Ishikawa (cell line): ENCODE results near the gene MARCHF3.

ENCODE experiments used
- CEBPB ChIP-seq: IDR thresholded peaks from 2 replicates; pipeline ENCODE4 v1.6.1; 2012
- CREB1 ChIP-seq: IDR thresholded peaks from 2 replicates; pipeline ENCODE4 v1.6.1; 2012; ENCODE audit warnings: low read depth
- EGR1 ChIP-seq: IDR thresholded peaks from 2 replicates; pipeline ENCODE4 v1.6.1; 2012
- EP300 ChIP-seq: IDR thresholded peaks from 2 replicates; pipeline ENCODE4 v1.6.1; 2012; ENCODE audit warnings: borderline replicate concordance
- FOXM1 ChIP-seq: IDR thresholded peaks from 2 replicates; pipeline ENCODE4 v1.6.1; 2012; ENCODE audit warnings: low read depth, borderline replicate concordance
- MAX ChIP-seq: IDR thresholded peaks from 2 replicates; pipeline ENCODE4 v1.6.1; 2012
- NFIC ChIP-seq: IDR thresholded peaks from 2 replicates; pipeline ENCODE4 v1.6.1; 2012
- RAD21 ChIP-seq: IDR thresholded peaks from 2 replicates; pipeline ENCODE4 v1.6.1; 2012; ENCODE audit warnings: low read depth
- TAF1 ChIP-seq: IDR thresholded peaks from 2 replicates; pipeline ENCODE4 v1.6.1; 2012; ENCODE audit warnings: low read depth, mild to moderate bottlenecking
- TCF12 ChIP-seq: IDR thresholded peaks from 2 replicates; pipeline ENCODE4 v1.6.1; 2012; ENCODE audit warnings: low read depth
- TEAD4 ChIP-seq: IDR thresholded peaks from 2 replicates; pipeline ENCODE4 v1.6.1; 2012
- USF1 ChIP-seq: IDR thresholded peaks from 2 replicates; pipeline ENCODE4 v1.6.1; 2012
- YY1 ChIP-seq: IDR thresholded peaks from 2 replicates; pipeline ENCODE4 v1.6.1; 2012; ENCODE audit warnings: low read depth
- ZBTB7A ChIP-seq: IDR thresholded peaks from 2 replicates; pipeline ENCODE4 v1.6.1; 2012; ENCODE audit warnings: low read depth
- TF ChIP-seq, protein P1 (sequence below): IDR thresholded peaks from 2 replicates; pipeline ENCODE4 v1.6.1; 2012; ENCODE audit warnings: low read depth, mild to moderate bottlenecking

MARCHF3 gene

GRCh38 chr5:126865299-126865698 lies 165.1 kb downstream of the MARCHF3 start:
- no peak for TF ChIP-seq EGR1
- TF ChIP-seq TAF1: no peak
- TF ChIP-seq USF1: no peak
- no peak for TF ChIP-seq MAX
- no peak for TF ChIP-seq EP300
- no peak for TF ChIP-seq ZBTB7A
- TF ChIP-seq FOXM1: no peak
- no peak for TF ChIP-seq CEBPB
- TF ChIP-seq NFIC: no peak
- TF ChIP-seq YY1: no peak
- TF ChIP-seq CREB1: no peak

DNA sequence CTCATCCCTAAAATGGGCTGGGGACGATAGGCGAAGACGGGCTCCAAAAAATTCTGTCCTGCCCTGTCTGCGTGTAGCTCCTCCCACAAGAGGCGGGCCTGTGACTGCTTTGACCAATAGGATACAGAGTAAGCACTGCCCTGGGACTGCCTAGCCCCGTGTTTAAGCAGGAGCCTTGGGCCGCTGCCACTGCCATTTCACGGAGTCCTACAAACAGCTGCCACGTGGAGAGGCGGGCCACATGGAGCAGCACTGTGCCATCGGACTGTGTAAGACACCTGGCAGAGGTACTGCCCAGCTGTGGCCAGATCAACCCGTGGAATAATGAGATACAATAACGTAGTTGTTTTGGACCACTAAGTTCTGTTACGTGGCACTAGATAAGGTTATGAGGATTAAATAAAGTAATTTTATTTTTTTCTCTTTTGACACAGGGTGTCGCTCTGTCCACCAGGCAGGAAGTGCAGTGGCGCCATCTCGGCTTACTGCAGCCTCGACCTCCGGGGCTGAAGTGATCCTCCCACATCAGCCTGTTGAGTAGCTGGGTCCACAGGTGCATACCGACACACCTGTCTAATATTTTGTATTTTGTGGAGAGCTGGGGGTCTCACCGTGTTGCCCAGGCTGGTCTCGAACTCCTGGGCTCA lies 166.2 kb downstream of the MARCHF3 start:
- TF ChIP-seq USF1 (no peak), EGR1 (no peak), RAD21 (no peak), ZBTB7A (no peak), FOXM1 (no peak), CREB1 (no peak), MAX (no peak), EP300 (no peak), TEAD4 (no peak), TCF12 (no peak), TAF1 (no peak), CEBPB (no peak), NFIC (no peak), YY1 (no peak)
- TF ChIP-seq, protein P1, sequence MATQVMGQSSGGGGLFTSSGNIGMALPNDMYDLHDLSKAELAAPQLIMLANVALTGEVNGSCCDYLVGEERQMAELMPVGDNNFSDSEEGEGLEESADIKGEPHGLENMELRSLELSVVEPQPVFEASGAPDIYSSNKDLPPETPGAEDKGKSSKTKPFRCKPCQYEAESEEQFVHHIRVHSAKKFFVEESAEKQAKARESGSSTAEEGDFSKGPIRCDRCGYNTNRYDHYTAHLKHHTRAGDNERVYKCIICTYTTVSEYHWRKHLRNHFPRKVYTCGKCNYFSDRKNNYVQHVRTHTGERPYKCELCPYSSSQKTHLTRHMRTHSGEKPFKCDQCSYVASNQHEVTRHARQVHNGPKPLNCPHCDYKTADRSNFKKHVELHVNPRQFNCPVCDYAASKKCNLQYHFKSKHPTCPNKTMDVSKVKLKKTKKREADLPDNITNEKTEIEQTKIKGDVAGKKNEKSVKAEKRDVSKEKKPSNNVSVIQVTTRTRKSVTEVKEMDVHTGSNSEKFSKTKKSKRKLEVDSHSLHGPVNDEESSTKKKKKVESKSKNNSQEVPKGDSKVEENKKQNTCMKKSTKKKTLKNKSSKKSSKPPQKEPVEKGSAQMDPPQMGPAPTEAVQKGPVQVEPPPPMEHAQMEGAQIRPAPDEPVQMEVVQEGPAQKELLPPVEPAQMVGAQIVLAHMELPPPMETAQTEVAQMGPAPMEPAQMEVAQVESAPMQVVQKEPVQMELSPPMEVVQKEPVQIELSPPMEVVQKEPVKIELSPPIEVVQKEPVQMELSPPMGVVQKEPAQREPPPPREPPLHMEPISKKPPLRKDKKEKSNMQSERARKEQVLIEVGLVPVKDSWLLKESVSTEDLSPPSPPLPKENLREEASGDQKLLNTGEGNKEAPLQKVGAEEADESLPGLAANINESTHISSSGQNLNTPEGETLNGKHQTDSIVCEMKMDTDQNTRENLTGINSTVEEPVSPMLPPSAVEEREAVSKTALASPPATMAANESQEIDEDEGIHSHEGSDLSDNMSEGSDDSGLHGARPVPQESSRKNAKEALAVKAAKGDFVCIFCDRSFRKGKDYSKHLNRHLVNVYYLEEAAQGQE: no peak

GRCh38 chr5:126863402-126863801 lies 167.0 kb downstream of the MARCHF3 start:
- TF ChIP-seq USF1: no peak
- TF ChIP-seq ZBTB7A: no peak
- no peak for TF ChIP-seq TCF12
- no peak for TF ChIP-seq YY1
- no peak for TF ChIP-seq TAF1
- TF ChIP-seq, protein P1: no peak
- no peak for TF ChIP-seq RAD21
- TF ChIP-seq MAX: no peak
- TF ChIP-seq NFIC: no peak
- TF ChIP-seq TEAD4: no peak
- no peak for TF ChIP-seq FOXM1
- TF ChIP-seq EP300: no peak

DNA sequence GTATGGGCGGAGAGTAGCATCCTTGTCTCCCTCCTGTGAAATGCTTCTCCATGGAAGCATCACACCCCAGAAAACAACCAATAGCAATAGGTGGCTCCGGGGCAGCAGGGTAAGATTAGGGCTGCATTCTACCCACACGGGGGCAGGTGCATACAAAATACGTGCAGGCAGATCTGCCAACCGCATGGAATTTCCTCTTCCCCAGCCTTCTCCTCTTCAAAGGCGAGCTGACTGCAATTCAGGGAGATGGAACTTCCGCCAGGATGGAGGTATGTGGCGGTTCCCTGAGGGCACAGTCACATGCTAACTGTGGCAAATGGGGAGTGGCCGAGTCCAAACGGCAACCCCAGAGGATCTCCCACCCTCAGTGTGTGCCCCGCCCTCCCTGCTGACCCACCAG lies 171.9 kb downstream of the MARCHF3 start:
- TF ChIP-seq EP300 (no peak), CREB1 (no peak), TAF1 (no peak), FOXM1 (no peak), MAX (no peak), NFIC (no peak), YY1 (no peak), USF1 (no peak), CEBPB (no peak), EGR1 (no peak), ZBTB7A (no peak), TCF12 (no peak), RAD21 (no peak), TEAD4 (no peak)
- TF ChIP-seq, protein P1: no peak
